ENCODE results near the gene ROR2.

ROR2 gene

DNA sequence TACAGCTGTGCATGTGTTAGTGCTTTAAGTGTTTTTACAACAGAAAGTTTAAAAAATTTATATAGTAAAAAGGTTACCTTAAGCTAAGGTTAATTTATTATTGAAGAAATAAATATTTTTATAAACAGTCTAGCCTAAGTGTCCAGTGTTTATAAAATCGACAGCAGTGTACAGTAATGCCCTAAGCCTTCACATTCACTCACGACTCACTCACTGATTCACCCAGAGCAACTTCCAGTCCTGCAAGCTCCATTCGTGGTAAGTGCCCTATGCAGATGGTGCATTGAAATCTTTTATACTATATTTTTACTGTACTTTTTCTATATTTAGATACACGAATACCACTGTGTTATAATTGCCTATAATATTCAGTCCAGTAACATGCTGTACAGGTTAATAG is 159.1 kb downstream of the ROR2 start:
- no peak overlapping the region for H3K27ac Mint-ChIP-seq
- H3K4me1 Mint-ChIP-seq = peaks cover 7% of the 10 kb centered on the region
- no peak overlapping the region for H3K4me3 Mint-ChIP-seq
- peaks cover 15% of the 10 kb centered on the region for H3K36me3 Mint-ChIP-seq (ENCODE audit: low read depth)
- TF ChIP-seq, protein P1, sequence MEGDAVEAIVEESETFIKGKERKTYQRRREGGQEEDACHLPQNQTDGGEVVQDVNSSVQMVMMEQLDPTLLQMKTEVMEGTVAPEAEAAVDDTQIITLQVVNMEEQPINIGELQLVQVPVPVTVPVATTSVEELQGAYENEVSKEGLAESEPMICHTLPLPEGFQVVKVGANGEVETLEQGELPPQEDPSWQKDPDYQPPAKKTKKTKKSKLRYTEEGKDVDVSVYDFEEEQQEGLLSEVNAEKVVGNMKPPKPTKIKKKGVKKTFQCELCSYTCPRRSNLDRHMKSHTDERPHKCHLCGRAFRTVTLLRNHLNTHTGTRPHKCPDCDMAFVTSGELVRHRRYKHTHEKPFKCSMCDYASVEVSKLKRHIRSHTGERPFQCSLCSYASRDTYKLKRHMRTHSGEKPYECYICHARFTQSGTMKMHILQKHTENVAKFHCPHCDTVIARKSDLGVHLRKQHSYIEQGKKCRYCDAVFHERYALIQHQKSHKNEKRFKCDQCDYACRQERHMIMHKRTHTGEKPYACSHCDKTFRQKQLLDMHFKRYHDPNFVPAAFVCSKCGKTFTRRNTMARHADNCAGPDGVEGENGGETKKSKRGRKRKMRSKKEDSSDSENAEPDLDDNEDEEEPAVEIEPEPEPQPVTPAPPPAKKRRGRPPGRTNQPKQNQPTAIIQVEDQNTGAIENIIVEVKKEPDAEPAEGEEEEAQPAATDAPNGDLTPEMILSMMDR (IDR thresholded peaks at IDR 0.05; ENCODE audit: unreplicated experiment in 3 of 3) = no peak
- peaks cover 13% of the 10 kb centered on the region for H3K9me3 Mint-ChIP-seq
- H3K27me3 Mint-ChIP-seq (ENCODE audit: low read depth) = no peaks in the 10 kb centered on the region

DNA sequence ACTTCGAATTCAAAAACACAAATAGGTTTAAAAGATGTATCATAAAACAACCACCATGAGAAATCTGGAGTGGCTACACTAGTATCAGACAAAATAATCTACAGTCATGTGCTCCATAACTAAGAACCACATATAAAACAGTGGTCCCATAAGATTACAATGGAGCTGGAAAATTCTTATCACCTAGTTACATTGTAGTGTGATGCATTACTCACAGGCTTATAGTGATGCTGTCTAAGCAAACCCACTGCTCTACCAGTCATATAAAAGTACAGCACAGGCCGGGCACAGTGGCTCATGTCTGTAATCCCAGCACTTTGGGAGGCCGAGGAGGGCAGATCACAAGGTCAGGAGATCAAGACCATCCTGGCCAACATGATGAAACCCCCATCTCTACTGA is 160.1 kb downstream of the ROR2 start:
- Mint-ChIP-seq H3K27me3 (ENCODE audit: low read depth) (no peaks in the 10 kb centered on the region), H3K4me3 (no peak overlapping the region), H3K4me1 (peaks cover 4% of the 10 kb centered on the region)

GRCh38 chr9:91787931-91788330 is 162.1 kb downstream of the ROR2 start:
- no peak overlapping the region for H3K4me3 Mint-ChIP-seq

More for the DNA sequence above, 160.1 kb downstream of the ROR2 start:
- TF ChIP-seq, protein P1 (IDR thresholded peaks at IDR 0.05; ENCODE audit: unreplicated experiment in 3 of 3) = no peak
- no peak overlapping the region for H3K27ac Mint-ChIP-seq
- peaks cover 13% of the 10 kb centered on the region for H3K9me3 Mint-ChIP-seq
- H3K36me3 Mint-ChIP-seq (ENCODE audit: low read depth) = peaks cover 15% of the 10 kb centered on the region

GRCh38 chr9:91786132-91786896 is 163.7 kb downstream of the ROR2 start:
- TF ChIP-seq, protein P1 (IDR thresholded peaks at IDR 0.05; ENCODE audit: unreplicated experiment in 3 of 3) = no peak
- peaks cover 20% of the 10 kb centered on the region for H3K4me1 Mint-ChIP-seq
- peaks cover 25% of the 10 kb centered on the region for H3K36me3 Mint-ChIP-seq (ENCODE audit: low read depth)
- no peak overlapping the region for H3K27ac Mint-ChIP-seq
- H3K4me3 Mint-ChIP-seq = no peak overlapping the region
- no peaks in the 10 kb centered on the region for H3K27me3 Mint-ChIP-seq (ENCODE audit: low read depth)
- H3K9me3 Mint-ChIP-seq = peaks cover 13% of the 10 kb centered on the region

More at GRCh38 chr9:91787931-91788330, 162.1 kb downstream of the ROR2 start:
- Mint-ChIP-seq H3K4me1 (peaks cover 9% of the 10 kb centered on the region), H3K27me3 (ENCODE audit: low read depth) (no peaks in the 10 kb centered on the region), H3K9me3 (peaks cover 13% of the 10 kb centered on the region), H3K27ac (no peak overlapping the region), H3K36me3 (ENCODE audit: low read depth) (peaks cover 22% of the 10 kb centered on the region)
- TF ChIP-seq, protein P1 (IDR thresholded peaks at IDR 0.05; ENCODE audit: unreplicated experiment in 3 of 3) = no peak

DNA sequence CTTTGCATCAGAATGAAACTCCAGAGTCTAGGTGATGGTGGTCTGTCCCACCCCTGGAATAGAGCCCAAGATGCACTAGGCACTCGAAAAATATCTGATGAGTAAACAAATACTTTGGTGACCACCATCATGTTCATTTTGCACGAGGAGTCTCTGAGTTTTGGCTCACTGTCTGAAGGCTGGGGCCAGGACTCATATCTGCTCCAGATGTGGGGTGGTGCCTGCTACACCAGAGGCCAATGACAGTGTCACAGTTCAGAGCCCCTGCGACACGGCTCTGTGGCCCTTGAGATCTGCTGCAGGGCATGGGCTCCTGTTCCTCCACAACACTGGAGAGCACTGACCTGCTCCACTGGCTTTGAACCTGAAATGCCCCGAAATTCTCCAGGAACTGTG is 164.6 kb downstream of the ROR2 start:
- TF ChIP-seq, protein P1 (IDR thresholded peaks at IDR 0.05; ENCODE audit: unreplicated experiment in 3 of 3) = no peak
- Mint-ChIP-seq H3K4me3 (no peak overlapping the region), H3K27ac (no peak overlapping the region), H3K9me3 (peaks cover 13% of the 10 kb centered on the region), H3K36me3 (ENCODE audit: low read depth) (peaks cover 25% of the 10 kb centered on the region), H3K4me1 (peaks cover 24% of the 10 kb centered on the region), H3K27me3 (ENCODE audit: low read depth) (no peaks in the 10 kb centered on the region)
